PFSK-1 (cell line): ENCODE data around the gene CRX.
"Not testable (repeated sequence)": the region's sequence is repeated elsewhere in the genome, so short reads cannot be mapped to it uniquely, and the experiment has no call there.

ENCODE experiments used
- FOXP2 ChIP-seq: optimal IDR thresholded peaks from 2 replicates; pipeline ENCODE3; 2011; ENCODE audit warnings: borderline replicate concordance, control low read depth, inconsistent platforms; ENCODE audit not compliant: insufficient read depth; ENCODE audit errors: extremely low read length, extremely low read depth
- POLR2AphosphoS5 ChIP-seq: IDR thresholded peaks from 2 replicates; pipeline ENCODE4 v1.6.1; 2012; ENCODE audit warnings: low read depth, mild to moderate bottlenecking, control low read depth, low read length, moderate library complexity
- SIN3A ChIP-seq: IDR thresholded peaks from 2 replicates; pipeline ENCODE4 v1.6.1; 2012; ENCODE audit warnings: mild to moderate bottlenecking, low read length, moderate library complexity, borderline replicate concordance; ENCODE audit not compliant: insufficient read depth
- TAF1 ChIP-seq: IDR thresholded peaks from 2 replicates; pipeline ENCODE4 v1.6.1; 2012; ENCODE audit warnings: low read length, control low read depth, borderline replicate concordance; ENCODE audit not compliant: insufficient read depth
- TF ChIP-seq, protein P1 (sequence below), 2 experiments: IDR thresholded peaks; 2 replicates each; pipeline versions ENCODE4 v1.6.1 to v1.8.0; 2011 to 2012; ENCODE audit warnings: low read depth in 2 of 2, low read length in 2 of 2, control low read depth in 1 of 2, inconsistent platforms in 1 of 2, mild to moderate bottlenecking in 1 of 2, moderate library complexity in 1 of 2; ENCODE audit not compliant: insufficient read depth in 1 of 2

Gene CRX

DNA sequence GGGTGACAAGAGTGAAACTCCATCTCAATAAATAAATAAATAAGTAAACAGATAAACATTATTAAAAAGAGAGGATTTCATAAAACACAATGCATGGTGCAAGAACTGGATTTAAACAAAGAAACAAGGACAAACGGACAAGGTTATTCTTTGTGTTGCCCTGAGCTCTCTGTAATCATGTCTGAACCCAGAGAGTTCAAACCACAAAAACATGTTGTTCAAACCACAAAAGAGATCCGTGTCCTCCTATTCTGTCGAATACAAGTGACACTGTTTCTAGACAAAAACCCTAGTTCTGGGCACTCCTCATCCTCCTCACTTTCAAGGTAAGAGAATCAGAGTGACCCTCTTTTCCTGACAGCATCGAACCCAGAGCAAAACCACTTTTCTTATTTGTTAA is 32.7 kb downstream of the CRX start:
- TF ChIP-seq TAF1, result no peak
- TF ChIP-seq FOXP2, result no peak
- TF ChIP-seq SIN3A, result no peak
- no peak for TF ChIP-seq POLR2AphosphoS5
- TF ChIP-seq, protein P1, sequence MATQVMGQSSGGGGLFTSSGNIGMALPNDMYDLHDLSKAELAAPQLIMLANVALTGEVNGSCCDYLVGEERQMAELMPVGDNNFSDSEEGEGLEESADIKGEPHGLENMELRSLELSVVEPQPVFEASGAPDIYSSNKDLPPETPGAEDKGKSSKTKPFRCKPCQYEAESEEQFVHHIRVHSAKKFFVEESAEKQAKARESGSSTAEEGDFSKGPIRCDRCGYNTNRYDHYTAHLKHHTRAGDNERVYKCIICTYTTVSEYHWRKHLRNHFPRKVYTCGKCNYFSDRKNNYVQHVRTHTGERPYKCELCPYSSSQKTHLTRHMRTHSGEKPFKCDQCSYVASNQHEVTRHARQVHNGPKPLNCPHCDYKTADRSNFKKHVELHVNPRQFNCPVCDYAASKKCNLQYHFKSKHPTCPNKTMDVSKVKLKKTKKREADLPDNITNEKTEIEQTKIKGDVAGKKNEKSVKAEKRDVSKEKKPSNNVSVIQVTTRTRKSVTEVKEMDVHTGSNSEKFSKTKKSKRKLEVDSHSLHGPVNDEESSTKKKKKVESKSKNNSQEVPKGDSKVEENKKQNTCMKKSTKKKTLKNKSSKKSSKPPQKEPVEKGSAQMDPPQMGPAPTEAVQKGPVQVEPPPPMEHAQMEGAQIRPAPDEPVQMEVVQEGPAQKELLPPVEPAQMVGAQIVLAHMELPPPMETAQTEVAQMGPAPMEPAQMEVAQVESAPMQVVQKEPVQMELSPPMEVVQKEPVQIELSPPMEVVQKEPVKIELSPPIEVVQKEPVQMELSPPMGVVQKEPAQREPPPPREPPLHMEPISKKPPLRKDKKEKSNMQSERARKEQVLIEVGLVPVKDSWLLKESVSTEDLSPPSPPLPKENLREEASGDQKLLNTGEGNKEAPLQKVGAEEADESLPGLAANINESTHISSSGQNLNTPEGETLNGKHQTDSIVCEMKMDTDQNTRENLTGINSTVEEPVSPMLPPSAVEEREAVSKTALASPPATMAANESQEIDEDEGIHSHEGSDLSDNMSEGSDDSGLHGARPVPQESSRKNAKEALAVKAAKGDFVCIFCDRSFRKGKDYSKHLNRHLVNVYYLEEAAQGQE (IDR thresholded peaks at IDR 0.05; ENCODE audit: insufficient read depth in 1 of 2, low read depth in 2 of 2, low read length in 2 of 2), result no peak

DNA sequence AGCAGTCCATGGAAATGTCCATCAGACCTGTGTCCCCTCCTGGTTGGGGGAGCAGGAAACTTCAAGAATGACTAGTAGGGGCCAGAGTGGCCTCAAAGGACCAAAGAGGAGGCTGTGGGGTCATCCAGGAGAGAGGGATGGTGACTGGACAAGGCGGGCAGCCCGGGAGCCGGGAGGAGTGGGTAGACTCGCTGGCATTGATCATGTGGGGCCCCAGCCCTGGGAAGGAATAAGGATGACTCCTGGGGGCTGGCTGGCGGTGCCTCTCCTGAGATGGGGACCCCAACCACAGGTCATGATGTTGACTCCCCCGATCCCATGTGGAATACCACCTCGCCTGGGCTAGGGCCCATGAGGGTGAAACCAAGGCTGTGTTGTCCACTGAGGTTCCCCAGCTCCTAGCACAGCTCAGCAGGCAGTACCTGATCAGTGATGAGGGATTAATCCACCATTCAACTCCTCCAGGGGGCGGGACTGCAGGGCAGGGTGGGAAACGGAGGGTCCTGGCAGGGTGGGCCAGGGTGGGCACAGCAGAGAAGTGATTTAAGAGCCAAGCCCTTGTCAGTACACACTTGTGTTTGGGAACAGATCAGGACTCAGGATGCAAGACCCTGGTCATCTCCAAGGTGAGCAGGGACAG is 37.0 kb downstream of the CRX start, which contains the start of gene TPRX2:
TPRX2 (plus strand) TSS at position 590 of the 640 bp plus-strand sequence; CDS start at position 602, 12 bp downstream.
- not testable (repeated sequence) for TF ChIP-seq FOXP2, POLR2AphosphoS5
- TF ChIP-seq, protein P1 (IDR thresholded peaks at IDR 0.05; ENCODE audit: insufficient read depth in 1 of 2, low read depth in 2 of 2, low read length in 2 of 2), result not testable (repeated sequence)

DNA sequence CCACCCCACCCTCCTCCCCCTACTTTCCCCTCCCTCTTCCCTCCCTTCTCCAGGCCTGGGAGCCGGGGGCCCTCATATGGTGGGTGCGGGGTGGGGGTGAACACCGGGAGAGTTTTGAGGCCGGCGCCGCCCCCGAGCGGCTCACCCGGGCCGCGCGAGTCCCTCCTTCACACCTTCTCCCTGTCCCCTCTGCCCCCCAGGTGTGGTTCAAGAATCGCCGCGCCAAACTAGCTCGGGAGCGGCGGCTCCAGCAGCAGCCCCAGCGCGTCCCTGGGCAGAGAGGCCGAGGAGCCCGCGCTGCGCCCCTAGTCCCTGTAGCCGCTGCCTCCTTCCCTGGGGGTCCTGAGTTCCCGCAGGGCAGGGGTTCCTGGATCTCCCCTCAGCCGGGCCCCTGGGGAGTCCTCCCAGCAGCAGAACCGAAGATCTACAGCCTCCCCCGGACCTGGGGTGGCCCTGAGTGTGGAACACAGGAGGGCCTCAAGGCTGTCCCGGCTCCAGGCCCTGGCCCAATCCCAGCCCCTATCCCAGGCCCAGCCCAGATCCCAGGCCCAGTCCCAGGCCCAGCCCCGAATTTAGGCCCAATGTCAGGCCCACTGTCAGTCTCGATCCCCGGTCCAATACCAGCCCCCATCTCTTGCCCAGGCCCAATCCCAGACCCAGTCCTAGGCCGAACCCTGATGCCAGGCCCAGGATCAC is 39.0 kb downstream of the CRX start:
- TF ChIP-seq FOXP2, result no peak
- TF ChIP-seq SIN3A, result no peak
- TF ChIP-seq TAF1, result no peak
- TF ChIP-seq POLR2AphosphoS5, result no peak
- TF ChIP-seq, protein P1 (IDR thresholded peaks at IDR 0.05; ENCODE audit: insufficient read depth in 1 of 2, low read depth in 2 of 2, low read length in 2 of 2), result no peak

DNA sequence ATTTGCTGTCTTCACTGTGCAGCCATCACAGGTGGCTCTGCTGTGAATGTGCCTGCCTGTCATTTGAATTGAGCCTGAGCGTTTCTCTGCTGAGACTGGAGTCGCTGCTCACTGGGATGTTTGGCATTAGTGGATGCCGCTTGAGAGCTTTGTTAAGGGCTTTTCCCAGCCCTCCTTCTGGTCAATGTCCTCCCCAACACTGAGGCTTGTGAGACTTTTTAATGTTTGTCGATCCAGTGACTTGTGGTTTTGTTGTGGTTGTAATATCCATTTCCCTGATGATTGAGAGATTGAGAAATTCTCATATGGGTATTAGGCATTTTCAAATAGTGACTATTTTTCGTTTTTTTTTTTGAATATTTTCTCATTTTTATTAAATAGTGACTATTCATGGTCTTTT is 39.9 kb downstream of the CRX start:
- TF ChIP-seq TAF1 (no peak), POLR2AphosphoS5 (no peak), SIN3A (no peak), FOXP2 (no peak)
- TF ChIP-seq, protein P1 (IDR thresholded peaks at IDR 0.05; ENCODE audit: insufficient read depth in 1 of 2, low read depth in 2 of 2, low read length in 2 of 2), result no peak
